Measurements from ENCODE around the gene ZNHIT6. TPM values are rescaled to one million over a fixed set of nuclear protein-coding genes. Genes with fewer than 3 reads are reported as not detected.

The ZNHIT6 gene
- total RNA-seq, 1 donor from 2014 or later, result 20.0 TPM

- Mint-ChIP-seq H3K27ac (ENCODE audit: unreplicated experiment) (no peak overlapping the region), H3K36me3 (ENCODE audit: unreplicated experiment) (no peaks in the 10 kb centered on the region), H3K9me3 (ENCODE audit: unreplicated experiment) (no peaks in the 10 kb centered on the region), H3K4me1 (ENCODE audit: unreplicated experiment) (peaks cover 77% of the 10 kb centered on the region), H3K27me3 (ENCODE audit: unreplicated experiment) (no peaks in the 10 kb centered on the region), H3K4me3 (ENCODE audit: unreplicated experiment) (no peak overlapping the region)
- no peak for DNase-seq (ENCODE audit: extremely low spot score, unreplicated experiment)
- TF ChIP-seq, protein P1, sequence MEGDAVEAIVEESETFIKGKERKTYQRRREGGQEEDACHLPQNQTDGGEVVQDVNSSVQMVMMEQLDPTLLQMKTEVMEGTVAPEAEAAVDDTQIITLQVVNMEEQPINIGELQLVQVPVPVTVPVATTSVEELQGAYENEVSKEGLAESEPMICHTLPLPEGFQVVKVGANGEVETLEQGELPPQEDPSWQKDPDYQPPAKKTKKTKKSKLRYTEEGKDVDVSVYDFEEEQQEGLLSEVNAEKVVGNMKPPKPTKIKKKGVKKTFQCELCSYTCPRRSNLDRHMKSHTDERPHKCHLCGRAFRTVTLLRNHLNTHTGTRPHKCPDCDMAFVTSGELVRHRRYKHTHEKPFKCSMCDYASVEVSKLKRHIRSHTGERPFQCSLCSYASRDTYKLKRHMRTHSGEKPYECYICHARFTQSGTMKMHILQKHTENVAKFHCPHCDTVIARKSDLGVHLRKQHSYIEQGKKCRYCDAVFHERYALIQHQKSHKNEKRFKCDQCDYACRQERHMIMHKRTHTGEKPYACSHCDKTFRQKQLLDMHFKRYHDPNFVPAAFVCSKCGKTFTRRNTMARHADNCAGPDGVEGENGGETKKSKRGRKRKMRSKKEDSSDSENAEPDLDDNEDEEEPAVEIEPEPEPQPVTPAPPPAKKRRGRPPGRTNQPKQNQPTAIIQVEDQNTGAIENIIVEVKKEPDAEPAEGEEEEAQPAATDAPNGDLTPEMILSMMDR (IDR thresholded peaks at IDR 0.05), result no peak
Measured at GRCh38 chr1:85604298-85604997, 103.8 kb downstream of the ZNHIT6 start.

- Mint-ChIP-seq H3K4me1 (ENCODE audit: unreplicated experiment) (peaks cover 71% of the 10 kb centered on the region), H3K9me3 (ENCODE audit: unreplicated experiment) (no peaks in the 10 kb centered on the region), H3K36me3 (ENCODE audit: unreplicated experiment) (no peaks in the 10 kb centered on the region), H3K27me3 (ENCODE audit: unreplicated experiment) (no peaks in the 10 kb centered on the region), H3K27ac (ENCODE audit: unreplicated experiment) (no peak overlapping the region), H3K4me3 (ENCODE audit: unreplicated experiment) (no peak overlapping the region)
- TF ChIP-seq, protein P1 (IDR thresholded peaks at IDR 0.05), result no peak
- DNase-seq (ENCODE audit: extremely low spot score, unreplicated experiment), result no peak
Measured at GRCh38 chr1:85603086-85603880, 105.0 kb downstream of the ZNHIT6 start.

GRCh38 chr1:85602571-85602970, 105.7 kb downstream of the ZNHIT6 start:
- Mint-ChIP-seq H3K4me3 (ENCODE audit: unreplicated experiment) (no peak overlapping the region), H3K36me3 (ENCODE audit: unreplicated experiment) (no peaks in the 10 kb centered on the region), H3K9me3 (ENCODE audit: unreplicated experiment) (no peaks in the 10 kb centered on the region), H3K4me1 (ENCODE audit: unreplicated experiment) (peaks cover 64% of the 10 kb centered on the region), H3K27me3 (ENCODE audit: unreplicated experiment) (no peaks in the 10 kb centered on the region), H3K27ac (ENCODE audit: unreplicated experiment) (no peak overlapping the region)
- no peak for DNase-seq (ENCODE audit: extremely low spot score, unreplicated experiment)
- TF ChIP-seq, protein P1 (IDR thresholded peaks at IDR 0.05), result no peak

DNA sequence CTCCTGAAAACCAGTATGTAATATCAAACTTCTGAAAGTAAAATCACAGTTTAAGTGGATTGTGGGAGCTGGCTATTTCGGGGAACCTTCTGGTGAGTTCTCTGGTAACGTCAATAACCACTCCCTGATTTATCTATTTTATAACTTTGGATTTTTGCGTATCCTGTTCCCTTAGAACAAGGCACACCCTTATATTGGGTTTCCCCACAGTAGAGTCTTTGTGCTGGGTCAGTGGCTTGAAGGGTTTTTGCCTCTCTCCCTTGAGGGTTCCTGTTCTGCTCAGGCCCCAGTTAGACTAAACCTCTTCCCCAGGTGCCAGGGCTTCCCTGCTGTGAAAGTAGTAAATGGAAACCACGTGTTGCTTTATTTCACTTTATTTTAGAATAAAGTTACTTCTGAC, 106.3 kb downstream of the ZNHIT6 start:
- Mint-ChIP-seq H3K27ac (ENCODE audit: unreplicated experiment) (no peak overlapping the region), H3K27me3 (ENCODE audit: unreplicated experiment) (no peaks in the 10 kb centered on the region), H3K4me1 (ENCODE audit: unreplicated experiment) (peaks cover 57% of the 10 kb centered on the region), H3K36me3 (ENCODE audit: unreplicated experiment) (no peaks in the 10 kb centered on the region), H3K4me3 (ENCODE audit: unreplicated experiment) (no peak overlapping the region), H3K9me3 (ENCODE audit: unreplicated experiment) (no peaks in the 10 kb centered on the region)
- TF ChIP-seq, protein P1 (IDR thresholded peaks at IDR 0.05), result no peak
- DNase-seq (ENCODE audit: extremely low spot score, unreplicated experiment), result no peak

GRCh38 chr1:85599681-85600080, 108.6 kb downstream of the ZNHIT6 start:
- TF ChIP-seq, protein P1 (IDR thresholded peaks at IDR 0.05), result no peak
- Mint-ChIP-seq H3K27ac (ENCODE audit: unreplicated experiment) (no peak overlapping the region), H3K36me3 (ENCODE audit: unreplicated experiment) (no peaks in the 10 kb centered on the region), H3K4me1 (ENCODE audit: unreplicated experiment) (peaks cover 37% of the 10 kb centered on the region), H3K9me3 (ENCODE audit: unreplicated experiment) (no peaks in the 10 kb centered on the region), H3K27me3 (ENCODE audit: unreplicated experiment) (no peaks in the 10 kb centered on the region), H3K4me3 (ENCODE audit: unreplicated experiment) (no peak overlapping the region)
- no peak for DNase-seq (ENCODE audit: extremely low spot score, unreplicated experiment)
